T-helper 2 cell treated with Interferon-gamma antibody and Interleukin-4, amounts not matched to agents 100 ng/mL and 5 ng/mL, for 36 hours (primary cell): ENCODE results near the gene TULP3. TPM values are rescaled to one million over a fixed set of nuclear protein-coding genes. Genes with fewer than 3 reads are reported as not detected.

ENCODE experiments used
- intact Hi-C: fragments of 100-400 bp; cut with micrococcal nuclease; formaldehyde crosslinking; loops from one replicate; pipeline ENCODE4 v1.15.1; 2023
- total RNA-seq: library from RNA; stranded (reverse); gene quantifications from 2 replicates; pipeline ENCODE4 v1.2.3, GENCODE V29; 2022

The TULP3 gene
- total RNA-seq, 1 donor from 2014 or later = 7.6 TPM

DNA sequence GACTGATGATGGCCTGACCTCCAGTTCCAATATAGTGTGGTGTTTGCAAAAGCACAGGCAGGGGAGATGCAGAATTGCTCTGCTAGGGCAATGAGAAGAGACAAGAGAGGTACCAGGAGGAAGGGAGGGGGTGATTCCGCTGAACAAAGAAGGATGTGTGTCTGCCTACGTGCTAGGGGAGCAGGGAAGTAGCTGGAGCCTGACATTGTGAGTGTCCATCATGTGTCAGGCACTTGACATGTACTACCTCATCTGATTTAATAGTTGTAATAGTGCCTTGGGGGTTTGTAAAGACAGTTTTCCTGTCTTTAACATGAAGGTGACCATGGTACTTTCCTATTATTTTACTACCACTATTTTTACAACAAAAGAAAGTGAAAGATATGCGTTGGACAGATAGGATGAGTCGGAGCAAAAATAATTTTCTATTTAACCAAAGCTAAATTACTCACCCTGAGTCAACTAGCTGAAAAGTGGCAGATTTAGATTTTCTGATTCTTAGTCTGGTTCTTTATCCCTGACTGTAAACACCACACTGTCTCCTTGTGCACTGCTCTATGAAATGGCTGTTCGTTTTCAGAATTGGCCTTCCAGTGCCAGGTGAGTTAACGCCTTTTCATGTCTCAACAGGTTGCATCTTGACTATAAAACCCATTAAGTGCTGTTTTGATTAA, 34.8 kb downstream of the TULP3 start:
- intact Hi-C loops = no loop called here

GRCh38 chr12:2930865-2931264, 40.2 kb downstream of the TULP3 start:
- intact Hi-C loops = no loop called here

GRCh38 chr12:2933586-2933985, 42.9 kb downstream of the TULP3 start:
- intact Hi-C loops = no loop called here

DNA sequence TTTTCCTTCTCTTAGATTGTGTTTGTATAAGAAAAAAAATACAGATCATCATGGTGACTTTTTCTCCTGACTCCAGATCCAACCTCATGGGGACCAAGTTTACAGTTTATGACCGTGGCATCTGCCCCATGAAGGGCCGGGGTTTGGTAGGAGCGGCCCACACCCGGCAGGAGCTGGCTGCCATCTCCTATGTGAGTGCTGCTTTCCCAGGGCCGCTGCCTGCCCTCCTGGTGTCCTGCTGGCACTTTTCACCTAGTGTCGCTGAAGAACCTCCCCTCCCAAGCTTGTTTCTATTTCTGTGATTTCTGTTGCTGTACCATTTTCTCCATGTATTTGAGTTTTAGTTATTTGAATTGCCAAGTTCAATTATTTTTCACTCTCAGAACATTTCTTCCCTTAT, 43.7 kb downstream of the TULP3 start:
- intact Hi-C loops = no loop called here

DNA sequence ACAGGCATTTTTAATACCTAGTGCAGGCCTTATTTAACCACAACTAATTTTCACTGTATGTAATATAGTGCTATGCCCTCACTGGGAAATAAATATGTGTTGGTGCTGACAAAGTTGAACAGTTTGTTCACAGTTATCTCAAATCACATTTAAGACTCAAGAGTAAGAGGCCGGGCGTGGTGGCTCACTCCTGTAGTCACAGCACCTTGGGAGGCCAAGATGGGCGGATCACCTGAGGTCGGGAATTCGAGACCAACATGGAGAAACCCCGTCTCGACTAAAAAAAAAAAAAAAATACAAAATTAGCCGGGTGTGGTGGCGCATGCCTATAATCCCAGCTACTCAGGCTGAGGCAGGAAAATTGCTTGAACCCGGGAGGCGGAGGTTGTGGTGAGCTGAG, 45.6 kb downstream of the TULP3 start:
- intact Hi-C loops = no loop called here

GRCh38 chr12:2937500-2937899, 46.8 kb downstream of the TULP3 start:
- intact Hi-C loops = no loop called here

GRCh38 chr12:2939191-2939590, 48.5 kb downstream of the TULP3 start:
- intact Hi-C loops = no loop called here

GRCh38 chr12:2940564-2940963, 49.9 kb downstream of the TULP3 start:
- intact Hi-C loops = loop anchor here (10.0 kb wide), 1 partner anchor 86 kb away; the partner anchor contains the start of gene TEX52

DNA sequence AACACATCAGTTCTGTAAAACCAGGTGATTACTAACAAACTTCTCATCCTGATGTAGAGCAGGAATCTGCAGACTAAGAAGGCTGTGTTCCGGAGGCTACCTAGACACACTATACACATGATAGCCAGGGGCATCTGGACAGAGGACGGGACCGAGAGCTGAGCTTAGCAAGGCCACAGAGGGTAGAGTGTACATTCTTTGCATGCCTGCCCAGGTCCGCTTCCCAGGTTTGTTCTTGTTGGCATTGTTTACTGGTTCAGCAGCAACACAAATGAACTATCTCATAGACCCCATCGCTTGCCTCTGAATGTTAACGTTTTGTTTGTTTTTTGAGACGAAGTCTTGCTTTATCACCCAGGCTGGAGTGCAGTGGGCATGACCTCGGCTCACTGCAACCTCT, 50.8 kb downstream of the TULP3 start:
- intact Hi-C loops = loop anchor here (10.0 kb wide), 1 partner anchor 87 kb away; the partner anchor contains the start of gene TEX52

- intact Hi-C loops = loop anchor here (10.0 kb wide), 1 partner anchor 90 kb away; the partner anchor contains the start of gene TEX52
Measured at GRCh38 chr12:2944401-2945047, 53.8 kb downstream of the TULP3 start.

DNA sequence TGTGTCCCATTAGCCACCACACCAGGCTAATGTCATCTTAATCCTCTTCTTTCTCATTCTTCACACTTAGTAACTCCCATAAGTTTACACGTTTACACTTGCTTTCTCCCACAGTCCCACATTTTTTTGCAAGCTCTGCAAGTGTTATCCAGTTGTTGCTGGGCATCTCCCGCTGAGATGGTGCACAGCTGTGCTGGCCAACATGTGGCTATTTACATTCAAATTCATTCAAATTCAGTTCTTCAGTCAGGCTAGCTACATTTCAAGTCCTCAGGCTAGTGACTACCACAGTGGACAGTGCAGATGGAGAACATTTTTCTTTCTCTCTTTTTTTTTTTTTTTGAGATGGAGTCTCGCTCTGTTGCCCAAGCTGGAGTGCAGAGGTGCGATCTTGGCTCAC, 58.7 kb downstream of the TULP3 start:
- intact Hi-C loops = loop anchor here (10.0 kb wide), 1 partner anchor 95 kb away; the partner anchor contains the start of gene TEX52

GRCh38 chr12:2955888-2956287, 65.2 kb downstream of the TULP3 start:
- intact Hi-C loops = no loop called here

DNA sequence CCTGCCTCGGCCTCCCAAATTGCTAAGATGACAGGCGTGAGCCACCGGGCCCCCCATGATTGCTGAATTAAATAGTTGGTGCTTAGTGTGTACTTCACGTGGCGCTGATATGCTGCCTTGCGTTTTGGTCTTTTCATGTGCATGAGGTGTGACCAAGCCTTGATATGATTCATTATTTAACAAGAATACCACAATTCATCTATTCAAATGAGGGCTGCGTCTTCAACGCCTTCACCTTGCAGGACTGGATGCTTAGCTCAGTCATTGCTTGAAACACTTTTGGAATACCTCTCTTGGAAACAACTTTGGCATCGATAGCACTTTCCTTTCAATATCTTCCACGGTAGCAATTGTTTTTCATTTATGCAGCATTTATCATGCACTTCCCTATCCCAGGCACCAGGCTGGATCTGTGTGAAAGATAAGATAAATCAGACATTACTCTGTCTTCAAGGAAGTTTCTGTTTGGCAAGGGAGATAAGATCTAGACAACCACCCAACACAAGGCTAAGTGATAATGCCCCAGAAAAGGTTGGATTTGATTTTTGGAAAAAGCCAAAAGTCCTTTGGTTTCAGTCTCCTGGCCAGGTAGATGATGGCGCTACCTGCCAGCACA, 67.2 kb downstream of the TULP3 start:
- intact Hi-C loops = no loop called here

GRCh38 chr12:2958432-2959191, 67.9 kb downstream of the TULP3 start:
- intact Hi-C loops = no loop called here

DNA sequence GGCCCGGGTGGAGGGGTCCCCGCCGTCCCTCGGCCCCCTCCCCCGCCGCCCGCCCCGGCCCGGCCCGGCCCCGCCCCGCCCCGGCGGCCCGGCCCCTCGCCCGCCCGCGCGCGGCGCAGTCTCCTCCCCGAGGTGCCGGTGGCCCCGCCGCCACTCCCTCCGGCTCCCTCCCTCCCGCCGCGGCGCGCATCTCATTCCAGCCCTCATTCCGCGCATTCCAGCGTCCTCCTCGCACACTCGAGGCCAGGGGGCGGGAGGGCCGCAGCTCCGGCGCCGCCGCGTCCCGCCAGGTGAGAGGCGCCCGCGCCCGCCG, 68.5 kb downstream of the TULP3 start, which contains the start of gene TEAD4:
TSS of gene TEAD4 (plus strand) at position 206 of the 313 bp plus-strand sequence.
- intact Hi-C loops = no loop called here

DNA sequence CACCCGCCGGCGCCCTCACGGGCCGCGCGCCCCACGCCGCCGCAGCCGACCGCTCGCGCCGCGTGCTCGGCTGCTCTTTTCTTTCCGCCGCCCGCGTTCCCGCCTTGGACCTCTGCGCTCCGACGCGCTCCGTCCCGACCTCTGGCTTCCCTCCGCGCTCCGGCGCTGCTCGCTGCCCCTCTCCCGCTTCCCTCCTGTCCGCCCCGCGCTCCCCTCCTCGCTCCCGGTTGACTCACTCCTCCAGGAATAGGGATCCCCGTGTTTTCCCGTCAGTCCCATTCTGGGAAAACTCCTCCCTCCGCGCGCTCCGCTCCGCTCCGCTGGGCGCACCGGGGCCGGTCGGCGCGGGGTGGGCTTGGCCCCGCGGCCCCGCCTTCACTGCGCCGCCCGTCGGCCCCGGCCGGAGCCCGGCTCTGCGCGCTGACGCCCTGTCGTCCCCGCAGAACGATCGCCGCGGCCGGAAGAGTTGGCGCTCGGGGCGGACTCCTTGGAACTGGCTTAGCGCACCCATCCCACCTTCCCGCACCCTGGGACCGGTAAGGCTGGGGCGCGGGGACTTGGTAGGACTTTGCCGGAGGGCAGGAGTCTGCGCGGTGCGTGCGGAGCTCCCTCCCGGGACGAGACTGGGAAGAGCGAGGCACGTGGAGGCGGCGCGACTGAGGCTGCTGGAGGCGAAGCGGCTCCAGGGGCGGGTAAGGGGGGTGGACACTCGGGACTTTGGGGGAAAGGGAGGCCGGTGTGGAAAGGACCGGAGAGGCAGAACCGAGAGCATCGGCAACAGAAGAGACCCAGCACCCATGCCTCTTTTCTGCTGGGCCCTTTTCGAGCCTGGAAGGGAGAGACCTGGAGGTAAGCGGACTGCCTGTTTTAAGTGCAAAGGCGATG, 69.1 kb downstream of the TULP3 start:
- intact Hi-C loops = no loop called here

DNA sequence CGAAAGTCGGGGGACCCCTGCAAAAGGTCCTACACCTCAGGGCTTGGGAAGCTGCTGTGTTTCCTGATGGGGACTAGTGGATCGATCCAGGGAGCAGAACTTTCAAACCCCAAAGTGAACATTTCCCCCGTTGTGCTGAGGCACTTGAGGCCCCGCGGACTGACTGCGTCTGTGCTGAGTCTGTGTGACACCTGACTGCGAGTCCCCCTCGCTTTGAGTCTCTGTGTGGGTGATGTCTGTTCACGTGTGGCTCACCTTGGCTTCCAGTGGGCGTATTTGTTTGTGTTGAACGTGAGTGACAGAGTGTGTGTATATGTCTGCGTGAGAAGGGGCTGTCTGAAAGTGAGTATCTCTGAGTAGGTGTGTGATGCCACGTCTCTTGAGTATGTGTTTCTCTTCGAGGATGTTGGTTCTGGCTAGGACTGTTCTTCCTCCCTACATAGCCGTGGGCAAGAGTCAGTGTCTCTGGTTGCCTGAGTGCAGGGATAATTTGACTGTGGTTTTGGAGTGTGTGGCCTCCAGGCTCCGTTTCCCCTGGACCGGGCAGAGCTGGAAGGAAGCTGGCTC, 69.8 kb downstream of the TULP3 start:
- intact Hi-C loops = no loop called here

DNA sequence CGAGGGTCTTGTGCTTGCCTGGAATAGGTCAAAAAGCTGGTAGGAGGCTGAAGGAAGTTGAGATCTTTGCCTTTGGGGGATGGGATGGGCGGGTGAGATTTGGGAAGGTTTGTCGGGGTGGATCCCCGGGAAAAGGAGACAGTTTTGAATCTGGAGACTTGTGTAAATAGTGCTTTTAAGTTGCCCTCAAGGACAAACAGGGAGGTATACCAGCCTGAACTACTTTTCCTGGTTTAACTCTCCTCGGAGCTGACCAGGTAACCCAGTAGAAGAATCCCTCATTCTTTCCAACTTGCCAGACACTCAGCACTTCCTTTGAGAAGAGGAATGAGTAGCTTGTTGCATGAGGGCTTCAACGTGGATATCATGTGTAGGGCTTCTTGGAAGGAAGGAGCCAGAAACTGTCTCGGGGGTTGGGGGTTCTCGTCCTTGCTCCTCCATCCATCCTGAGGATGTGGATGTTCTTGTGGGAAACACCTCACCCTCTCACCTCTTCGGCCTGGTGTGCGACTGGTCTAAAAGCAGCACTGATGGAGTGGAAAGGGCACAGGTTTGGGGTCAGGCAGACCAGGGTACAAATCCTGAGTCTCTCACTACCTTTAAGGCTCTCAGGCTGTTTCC, 70.4 kb downstream of the TULP3 start:
- intact Hi-C loops = no loop called here

DNA sequence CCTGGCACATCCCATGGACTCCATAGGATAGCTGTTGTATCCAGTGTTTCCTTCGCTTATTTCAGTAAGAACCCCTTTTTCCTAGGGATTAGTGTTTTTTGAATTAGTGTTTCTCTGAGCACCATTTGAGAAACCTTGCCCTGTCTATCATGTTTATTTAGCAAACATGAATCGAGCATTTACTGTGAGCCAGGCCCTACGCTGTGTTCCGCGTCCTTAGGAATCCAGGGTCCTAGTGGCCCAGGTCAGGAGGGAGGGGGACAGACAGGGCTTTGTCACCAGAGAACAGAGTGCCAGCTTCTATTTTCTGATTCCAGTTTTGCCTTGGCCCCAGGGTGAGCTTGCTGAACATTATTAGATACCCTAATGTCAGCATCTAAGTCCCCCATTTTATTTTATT, 71.0 kb downstream of the TULP3 start:
- intact Hi-C loops = no loop called here

DNA sequence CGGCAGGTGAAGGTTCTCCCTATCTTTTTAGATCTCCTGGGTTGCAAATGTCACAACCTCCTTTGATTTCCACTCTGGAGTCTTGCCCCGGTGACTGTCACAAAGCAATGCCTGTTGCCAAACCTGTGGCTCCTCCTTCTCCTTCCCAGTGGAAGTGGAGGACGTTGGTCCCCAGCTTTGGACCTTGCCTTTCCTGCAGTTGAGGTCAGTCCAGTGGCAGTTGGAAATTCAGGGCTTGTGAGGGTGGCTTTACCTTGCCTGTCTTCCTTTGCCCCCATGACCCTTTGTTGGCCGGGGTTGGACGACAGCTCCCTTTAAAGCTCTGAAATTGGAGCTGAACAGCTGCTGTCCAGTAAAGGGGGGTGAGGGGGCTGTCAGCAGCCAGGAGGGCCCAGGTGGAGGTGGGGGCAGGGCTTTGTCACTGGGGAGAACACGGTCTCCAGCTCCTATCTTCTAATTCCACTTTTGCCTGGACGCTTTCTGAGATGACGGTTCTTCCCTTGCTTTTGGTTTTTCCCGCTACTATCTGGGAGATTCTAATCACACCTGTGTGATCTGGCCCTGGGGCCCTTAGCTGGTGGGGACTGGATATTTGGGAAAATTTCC, 72.6 kb downstream of the TULP3 start:
- intact Hi-C loops = no loop called here
